GM19238 (cell line): Measurements from ENCODE around the gene POMP.
"Not testable (repeated sequence)": the region's sequence is repeated elsewhere in the genome, so short reads cannot be mapped to it uniquely, and the experiment has no call there.

ENCODE experiments used
- DNase-seq: peaks from one replicate; pipeline ENCODE4 v3.0.0; 2011; ENCODE audit warnings: low spot score; ENCODE audit not compliant: insufficient read length

POMP gene

GRCh38 chr13:28693605-28694491 lies 34.9 kb downstream of the POMP start:
- not testable (repeated sequence) for DNase-seq

- DNase-seq: no peak
Measured at GRCh38 chr13:28697441-28697840, 38.5 kb downstream of the POMP start.

- no peak for DNase-seq
Measured at GRCh38 chr13:28699246-28699645, 40.3 kb downstream of the POMP start.

GRCh38 chr13:28704282-28704681 lies 45.4 kb downstream of the POMP start:
- no peak for DNase-seq

- DNase-seq: no peak
Measured at GRCh38 chr13:28704919-28705318, 46.0 kb downstream of the POMP start.

DNA sequence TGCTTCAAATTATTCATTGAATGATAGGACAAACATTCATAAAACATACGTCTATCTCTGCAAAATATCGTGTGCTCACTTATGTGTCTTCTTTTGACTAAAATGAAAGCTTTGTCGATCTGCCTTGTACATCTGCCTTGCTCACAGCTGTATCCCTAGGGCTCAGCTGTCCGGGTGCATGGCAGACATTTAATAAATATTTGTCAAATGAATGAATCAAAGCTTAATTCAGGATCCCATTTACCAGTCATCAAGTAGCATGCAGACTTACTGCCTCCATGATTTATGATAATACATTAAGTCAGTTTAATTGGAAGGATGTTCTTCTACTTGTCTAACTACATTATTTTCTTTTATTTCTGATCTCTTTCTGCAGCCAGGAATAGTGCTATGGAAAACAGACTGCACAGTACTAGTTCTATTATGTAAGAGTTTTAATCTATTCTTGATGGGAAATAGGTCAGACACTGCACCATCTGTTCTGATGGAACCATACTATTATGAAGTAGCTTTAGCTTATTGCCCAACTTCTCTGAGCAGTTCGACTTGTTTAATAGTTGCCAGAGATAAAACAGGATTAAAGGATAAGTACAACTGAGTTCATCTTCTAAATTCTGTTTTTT lies 46.6 kb downstream of the POMP start:
- DNase-seq: no peak

DNA sequence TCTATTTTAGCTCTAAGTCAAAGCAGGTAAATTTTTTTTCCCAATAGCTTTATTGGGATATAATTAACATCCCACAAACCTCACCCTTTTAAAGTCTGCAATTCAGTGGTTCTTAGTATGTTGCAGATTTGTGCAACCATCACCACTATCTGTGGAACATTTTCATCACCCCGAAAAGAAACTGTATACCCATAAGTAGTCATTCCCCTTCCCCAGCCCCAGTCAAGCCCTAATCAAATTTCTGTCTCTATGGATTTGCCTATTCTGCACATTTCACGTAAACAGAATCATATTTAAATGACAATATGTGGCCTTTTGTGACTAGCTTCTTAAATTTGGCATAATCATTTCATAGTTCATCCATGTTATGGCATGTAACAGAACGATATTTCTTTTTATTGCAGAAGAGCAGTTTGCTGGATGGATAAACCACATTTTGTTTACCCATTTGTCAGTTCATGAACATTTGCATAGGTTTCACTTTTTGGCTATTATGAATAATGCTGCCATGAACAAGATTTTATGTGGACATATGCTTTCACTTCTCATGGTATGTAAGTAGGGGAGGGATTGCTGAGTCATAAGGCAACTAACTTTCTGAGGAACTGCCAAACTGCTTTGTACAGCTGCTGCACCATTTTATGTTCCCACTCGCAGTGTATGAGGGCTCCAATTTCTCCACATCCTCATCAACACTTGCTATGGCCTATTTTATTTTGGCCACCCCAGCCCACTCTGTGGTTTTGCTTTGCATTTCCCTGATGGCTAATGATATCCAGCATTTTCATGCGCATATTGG lies 48.9 kb downstream of the POMP start:
- peak; percentile 4 for DNase-seq

GRCh38 chr13:28710161-28710560 lies 51.2 kb downstream of the POMP start:
- DNase-seq: no peak

GRCh38 chr13:28714651-28715050 lies 55.7 kb downstream of the POMP start:
- DNase-seq: no peak

- no peak for DNase-seq
Measured at GRCh38 chr13:28716511-28716910, 57.6 kb downstream of the POMP start.

DNA sequence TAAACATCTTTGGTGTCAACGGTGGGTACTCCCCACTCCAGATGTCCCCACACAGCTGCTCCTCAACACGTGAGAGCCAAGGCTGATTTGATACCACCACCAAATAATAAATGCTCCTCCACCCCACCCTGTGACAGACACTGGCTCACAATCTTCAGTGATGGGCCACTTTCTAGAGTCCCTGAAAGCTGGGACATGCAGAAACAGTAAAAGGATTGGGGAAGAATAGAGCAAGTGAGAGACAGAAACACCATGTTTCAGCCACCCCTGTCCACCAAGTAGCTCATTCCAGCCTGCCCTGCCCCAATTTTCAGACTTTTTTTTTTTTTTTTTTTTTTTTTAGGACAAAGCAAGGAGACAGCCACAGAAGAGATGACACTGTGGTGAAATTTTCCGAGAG lies 58.2 kb downstream of the POMP start:
- no peak for DNase-seq

DNA sequence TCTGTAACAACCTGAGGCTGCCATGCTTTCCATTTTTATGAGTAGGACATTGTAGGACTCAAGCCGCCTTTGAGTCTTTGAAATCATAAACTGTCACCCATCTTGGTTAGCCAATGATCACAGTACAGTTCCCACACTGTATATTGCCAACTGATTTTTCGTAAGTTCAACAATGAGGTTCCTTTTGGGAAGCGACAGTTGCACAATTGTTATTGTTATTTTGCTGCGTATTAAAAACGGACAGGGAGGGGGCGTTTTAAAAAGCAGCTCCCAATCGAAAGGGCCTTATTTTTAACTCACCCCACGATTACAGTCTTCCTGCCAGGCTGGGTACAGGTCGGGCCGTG lies 59.2 kb downstream of the POMP start:
- no peak for DNase-seq

- peak; percentile 97 for DNase-seq
Measured at GRCh38 chr13:28718543-28719226, 59.8 kb downstream of the POMP start, which contains the start of gene SLC46A3. Gene SLC46A3 (minus strand): TSS chr13:28718970. CDS start chr13:28717998, 972 bp downstream.

DNA sequence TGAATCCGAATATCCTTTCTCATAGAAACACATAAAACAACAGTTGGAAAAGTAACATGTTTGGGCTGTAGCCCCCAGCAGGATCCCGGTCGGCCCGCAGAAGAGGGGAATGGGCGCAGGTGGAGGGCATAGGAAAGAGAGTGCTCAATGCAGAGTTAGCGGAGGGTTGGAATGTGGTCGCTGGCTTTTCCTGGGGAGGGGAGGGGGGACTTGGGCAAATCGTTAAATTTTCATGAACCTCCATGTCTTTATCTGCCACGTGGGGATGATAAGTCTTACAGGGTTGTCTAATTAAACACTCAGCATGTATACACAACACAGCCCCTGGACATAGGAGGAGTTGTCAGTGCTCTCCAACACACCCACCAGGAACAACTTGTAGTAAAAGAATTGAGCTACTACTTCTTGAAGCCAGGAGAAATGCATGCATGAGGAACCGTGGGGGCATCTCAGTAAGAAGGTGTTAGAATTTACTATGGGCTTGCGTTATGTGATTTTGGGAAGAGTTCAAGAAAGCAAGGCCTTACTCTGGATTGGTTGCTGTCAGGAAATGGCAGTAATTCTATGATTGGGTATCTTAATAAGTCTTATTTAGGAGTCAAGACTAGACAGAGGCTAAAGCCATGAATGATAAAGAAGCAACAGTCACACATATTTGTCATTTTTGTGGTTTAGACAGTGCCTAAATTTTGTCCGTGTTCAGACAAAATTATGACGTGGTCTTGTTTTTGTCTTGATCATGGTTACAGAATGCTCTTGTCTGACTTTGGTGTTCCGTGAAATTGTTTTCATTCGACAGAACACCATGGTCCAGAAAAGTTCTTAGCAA lies 60.5 kb downstream of the POMP start:
- DNase-seq: no peak

- DNase-seq: no peak
Measured at GRCh38 chr13:28723806-28724205, 64.9 kb downstream of the POMP start.

- DNase-seq: no peak
Measured at GRCh38 chr13:28725046-28725610, 66.2 kb downstream of the POMP start.
